ENCODE measurements around the gene CTSD.

DNA sequence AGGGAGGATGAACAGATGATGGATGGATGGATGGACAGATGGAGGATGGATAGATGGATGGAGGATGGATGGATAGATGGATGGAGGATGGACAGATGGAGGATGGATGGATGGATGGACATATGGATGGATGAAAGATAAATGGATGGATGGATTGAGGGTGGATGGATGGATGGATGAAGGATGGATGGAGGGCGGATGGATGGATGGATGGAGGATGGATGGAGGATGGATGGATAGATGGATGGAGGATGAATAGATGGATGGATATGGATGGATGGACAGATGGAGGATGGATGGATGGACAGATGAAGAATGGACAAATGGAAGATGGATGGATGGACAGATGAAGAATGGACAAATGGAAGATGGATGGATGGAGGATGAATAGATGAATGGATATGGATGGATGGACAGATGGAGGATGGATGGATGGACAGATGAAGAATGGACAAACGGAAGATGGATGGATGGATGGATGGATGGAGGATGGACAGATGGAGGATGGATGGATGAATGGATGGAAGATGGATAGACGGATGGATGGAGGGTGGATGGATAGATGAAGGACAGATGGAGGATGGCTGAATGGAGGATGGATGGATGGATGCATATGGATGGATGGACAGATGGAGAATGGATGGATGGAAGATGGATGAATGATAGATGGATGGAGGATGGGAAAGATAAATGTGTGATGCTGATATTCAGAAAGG is 20.7 kb downstream of the CTSD start:
- TF ChIP-seq POLR2A (IDR thresholded peaks at IDR 0.05): no peak
- TF ChIP-seq, protein P1, sequence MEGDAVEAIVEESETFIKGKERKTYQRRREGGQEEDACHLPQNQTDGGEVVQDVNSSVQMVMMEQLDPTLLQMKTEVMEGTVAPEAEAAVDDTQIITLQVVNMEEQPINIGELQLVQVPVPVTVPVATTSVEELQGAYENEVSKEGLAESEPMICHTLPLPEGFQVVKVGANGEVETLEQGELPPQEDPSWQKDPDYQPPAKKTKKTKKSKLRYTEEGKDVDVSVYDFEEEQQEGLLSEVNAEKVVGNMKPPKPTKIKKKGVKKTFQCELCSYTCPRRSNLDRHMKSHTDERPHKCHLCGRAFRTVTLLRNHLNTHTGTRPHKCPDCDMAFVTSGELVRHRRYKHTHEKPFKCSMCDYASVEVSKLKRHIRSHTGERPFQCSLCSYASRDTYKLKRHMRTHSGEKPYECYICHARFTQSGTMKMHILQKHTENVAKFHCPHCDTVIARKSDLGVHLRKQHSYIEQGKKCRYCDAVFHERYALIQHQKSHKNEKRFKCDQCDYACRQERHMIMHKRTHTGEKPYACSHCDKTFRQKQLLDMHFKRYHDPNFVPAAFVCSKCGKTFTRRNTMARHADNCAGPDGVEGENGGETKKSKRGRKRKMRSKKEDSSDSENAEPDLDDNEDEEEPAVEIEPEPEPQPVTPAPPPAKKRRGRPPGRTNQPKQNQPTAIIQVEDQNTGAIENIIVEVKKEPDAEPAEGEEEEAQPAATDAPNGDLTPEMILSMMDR (IDR thresholded peaks at IDR 0.05): no peak

Data from breast epithelium (tissue), 3 donors.